NCI-H1694 (cell line): ENCODE results near the gene MGMT.
"Not testable (repeated sequence)": the region's sequence is repeated elsewhere in the genome, so short reads cannot be mapped to it uniquely, and the experiment has no call there.

Source experiments
- DNase-seq: peaks from one replicate; lab custom pipeline; 2025; lab: John Stamatoyannopoulos, UW

MGMT gene

DNA sequence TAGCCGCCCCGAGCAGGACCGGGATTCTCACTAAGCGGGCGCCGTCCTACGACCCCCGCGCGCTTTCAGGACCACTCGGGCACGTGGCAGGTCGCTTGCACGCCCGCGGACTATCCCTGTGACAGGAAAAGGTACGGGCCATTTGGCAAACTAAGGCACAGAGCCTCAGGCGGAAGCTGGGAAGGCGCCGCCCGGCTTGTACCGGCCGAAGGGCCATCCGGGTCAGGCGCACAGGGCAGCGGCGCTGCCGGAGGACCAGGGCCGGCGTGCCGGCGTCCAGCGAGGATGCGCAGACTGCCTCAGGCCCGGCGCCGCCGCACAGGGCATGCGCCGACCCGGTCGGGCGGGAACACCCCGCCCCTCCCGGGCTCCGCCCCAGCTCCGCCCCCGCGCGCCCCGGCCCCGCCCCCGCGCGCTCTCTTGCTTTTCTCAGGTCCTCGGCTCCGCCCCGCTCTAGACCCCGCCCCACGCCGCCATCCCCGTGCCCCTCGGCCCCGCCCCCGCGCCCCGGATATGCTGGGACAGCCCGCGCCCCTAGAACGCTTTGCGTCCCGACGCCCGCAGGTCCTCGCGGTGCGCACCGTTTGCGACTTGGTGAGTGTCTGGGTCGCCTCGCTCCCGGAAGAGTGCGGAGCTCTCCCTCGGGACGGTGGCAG is at the start of gene MGMT:
Gene MGMT, plus strand, starts transcription at position 539 of the 656 bp plus-strand sequence.
- DNase-seq = peak; percentile 20

DNA sequence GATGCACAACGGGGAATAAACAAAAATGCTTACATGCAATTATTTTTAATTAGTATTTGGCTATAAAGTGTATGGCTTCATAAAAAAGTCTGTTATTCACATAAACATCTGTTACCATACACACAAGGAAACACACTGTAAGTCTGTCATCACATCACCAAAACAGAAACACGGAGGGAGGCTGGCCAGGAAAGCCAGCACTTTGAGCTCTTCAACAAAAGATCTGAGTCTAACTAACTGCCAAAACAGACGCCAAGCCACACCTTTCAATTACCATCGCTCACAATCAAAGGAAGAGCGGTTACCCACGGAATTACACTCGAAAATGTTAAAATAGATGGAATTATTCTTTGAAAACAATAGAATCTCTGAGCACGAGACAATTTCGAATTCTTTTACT is 49.2 kb upstream of the MGMT start:
- DNase-seq = peak; percentile 61

DNA sequence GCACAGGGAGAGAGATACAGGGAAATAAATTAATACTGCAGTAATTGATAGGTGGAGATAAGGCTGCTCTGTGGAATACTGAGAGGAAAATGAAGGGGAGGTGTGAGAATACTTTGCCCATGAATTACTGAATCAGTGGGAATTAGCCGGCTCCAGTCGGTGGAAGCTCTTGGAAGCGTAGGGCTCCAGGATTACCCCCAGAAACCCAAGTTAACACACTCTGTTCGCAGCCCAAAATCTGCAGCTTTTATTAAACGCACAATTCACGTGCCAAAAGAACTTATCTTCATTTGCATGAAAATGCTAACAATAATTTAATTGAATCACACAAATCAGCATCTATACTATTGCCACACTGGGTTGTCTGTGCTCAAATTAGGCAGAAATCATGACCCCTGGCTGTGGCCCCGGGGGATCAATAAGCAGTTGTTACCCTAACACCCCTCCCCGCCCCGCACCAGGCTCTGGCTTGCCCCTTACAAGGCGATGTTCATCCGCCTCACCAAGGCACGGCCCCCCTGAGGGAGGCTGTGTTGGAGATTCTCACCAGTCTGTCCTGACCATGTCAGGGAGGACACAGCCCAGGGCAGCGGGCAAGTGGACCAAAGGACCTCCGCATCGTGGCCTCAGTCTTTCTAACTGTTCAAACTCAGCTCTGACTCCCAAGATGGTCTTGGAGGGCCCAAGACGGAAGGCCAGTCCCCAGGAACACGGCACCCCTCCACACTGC is 48.4 kb upstream of the MGMT start:
- DNase-seq = no peak

DNA sequence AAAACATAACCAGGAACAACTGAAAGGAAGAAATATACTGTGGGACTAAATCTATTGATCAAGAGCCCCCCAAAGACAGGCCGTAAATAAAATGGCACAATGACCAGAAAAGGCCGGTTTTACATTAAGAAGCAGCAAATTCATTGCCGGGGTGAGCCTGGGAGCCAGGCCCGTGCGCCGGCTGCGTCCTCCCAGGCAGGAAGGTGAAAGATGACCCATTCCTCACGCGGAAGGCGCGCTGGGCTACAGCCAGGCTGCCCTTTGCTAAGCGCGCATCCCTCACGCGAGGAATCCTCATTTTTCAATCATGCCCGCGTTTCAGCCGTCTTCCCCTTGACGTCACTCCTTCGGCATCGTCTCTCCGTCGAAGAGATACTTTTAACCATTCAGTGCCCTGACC is 47.6 kb upstream of the MGMT start:
- DNase-seq = no peak

DNA sequence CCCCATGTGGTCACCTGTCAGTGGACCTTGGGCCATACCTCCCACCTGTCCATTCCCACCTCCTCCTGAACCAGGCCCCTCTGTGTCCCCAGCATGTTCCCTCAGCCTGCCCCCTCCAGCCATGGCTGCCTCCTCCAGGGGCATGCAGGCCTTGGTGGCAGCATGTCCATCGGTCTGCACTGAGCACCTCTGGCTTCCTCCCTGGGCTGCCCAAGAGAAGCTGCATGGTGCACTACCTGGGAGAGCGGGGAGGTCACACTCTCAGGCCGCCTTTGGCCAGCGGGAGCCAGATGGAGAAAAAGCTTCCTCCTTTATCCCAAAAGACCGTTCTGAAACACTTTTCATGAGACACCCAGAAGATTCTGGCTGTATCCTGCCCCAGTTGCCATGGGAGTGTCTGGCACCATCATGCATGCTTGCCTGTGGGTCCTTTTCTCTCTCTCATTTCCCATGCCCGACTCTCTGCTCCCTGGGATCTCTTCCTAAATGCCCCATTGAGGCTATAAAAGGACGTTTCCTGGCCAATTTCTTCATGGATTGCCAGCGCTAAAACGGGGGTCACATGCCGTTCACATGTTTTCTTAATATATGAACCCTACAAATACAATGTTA is 45.5 kb upstream of the MGMT start:
- no peak for DNase-seq

DNA sequence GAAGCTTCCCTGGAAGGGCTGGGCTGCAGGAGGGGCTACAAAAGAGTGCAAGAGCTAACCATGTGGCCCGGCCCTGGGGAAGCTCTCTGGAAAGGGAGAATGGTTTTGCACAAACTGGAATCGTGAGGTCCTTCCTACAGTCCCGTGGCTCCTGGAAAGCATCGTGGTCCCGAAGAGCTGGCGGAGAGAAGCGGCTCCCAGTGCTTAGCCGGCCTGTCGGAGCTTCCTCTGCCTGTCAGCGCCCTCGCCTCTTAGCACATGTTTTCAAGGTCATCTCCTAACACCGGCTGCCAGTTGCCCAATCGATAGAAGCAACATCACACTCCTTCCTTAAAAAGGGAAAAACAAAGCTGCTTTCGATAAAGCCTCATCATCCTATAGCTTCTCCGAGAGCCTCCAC is 42.1 kb upstream of the MGMT start:
- no peak for DNase-seq

DNA sequence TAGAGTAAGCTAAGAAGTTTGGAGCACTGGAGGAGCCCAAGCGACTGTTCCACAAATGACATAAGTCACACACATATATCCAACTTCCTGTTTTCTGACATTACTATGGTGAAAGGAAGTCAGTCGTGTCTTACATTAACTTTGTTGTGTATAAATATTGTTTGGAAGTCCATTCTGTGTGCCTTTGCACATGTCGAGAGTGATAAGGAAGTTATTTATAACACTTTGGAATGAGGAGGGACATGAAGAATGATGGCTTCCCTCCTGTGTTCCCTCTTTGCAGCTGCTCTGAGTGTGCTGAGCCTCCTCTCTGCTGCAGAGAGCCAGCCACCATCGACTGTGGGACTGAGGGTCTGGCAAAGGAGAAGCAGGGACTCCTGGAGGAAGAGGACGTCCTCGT is 40.4 kb upstream of the MGMT start:
- DNase-seq = no peak

DNA sequence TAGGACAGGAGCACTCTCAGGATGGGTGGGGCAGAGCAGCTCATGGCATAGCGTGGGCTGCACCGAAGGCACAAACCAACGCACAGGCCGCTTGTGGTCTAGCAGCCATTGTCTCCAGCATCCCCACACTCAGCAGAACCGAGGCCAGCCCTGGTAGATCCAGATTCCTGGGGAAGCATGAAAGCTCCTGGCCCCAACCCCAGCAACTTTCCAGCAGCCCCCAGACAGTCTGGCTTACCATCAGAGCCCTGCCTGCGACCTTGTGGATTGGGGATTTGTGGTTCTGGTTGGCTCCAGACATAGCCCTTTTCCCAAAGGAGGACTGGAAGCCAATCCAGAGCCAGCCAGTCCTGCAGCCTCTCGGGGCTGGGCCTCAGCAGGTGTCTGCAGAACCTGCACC is 33.8 kb upstream of the MGMT start:
- no peak for DNase-seq

DNA sequence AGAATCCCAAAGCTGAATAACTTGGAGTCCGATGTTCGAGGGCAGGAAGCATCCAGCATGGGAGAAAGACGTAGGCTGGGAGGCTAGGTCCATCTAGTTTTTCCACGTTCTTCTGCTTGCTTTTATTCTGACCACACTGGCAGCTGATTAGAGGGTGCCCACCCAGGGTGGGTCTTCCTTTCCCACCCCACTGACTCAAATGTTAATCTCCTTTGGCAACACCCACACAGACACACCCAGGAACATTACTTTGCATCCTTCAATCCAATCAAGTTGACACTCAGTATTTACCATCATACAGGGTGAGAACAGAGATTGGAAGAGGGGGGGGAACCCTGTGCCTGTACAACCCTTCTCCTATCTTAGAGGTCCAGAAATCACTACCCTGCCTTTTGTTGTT is 31.3 kb upstream of the MGMT start:
- not testable (repeated sequence) for DNase-seq

DNA sequence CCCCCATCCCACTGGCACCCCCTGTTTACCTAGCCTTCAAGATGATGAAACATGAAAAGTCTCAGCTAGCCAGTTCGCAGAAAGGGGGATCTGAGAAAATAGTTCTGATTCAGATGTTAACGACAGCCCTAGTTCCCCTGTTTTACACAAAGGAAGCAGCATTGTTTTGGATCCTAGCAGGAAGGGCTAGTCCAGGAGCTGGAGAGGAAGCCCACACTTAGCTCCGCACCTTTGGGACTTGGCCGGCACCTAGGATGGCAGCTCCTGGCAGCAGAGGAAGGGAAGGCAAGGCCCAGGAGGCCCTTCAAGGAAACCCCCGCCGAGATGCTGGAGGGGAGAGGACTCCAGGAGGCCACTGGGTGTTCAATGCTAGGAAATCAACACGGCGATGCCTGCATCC is 29.0 kb upstream of the MGMT start:
- no peak for DNase-seq

DNA sequence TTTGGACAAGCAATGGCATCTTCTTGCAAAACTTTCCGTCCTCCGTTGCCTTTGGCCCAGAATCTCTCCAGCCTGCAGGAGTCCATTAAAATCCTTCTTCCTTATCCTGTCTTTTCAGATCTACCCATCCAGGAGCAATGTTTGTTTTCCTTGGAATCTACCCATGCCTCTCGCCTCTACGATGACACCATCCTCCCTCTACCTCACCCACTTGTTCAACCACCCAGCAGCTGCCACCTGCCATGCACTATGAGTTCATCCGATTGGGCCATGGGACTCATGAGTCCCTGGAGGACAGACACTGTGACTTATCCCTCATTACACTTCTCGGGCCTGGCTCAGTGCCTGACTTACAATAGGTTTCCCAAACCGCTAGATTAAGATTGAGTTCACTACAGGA is 26.8 kb upstream of the MGMT start:
- DNase-seq = no peak

DNA sequence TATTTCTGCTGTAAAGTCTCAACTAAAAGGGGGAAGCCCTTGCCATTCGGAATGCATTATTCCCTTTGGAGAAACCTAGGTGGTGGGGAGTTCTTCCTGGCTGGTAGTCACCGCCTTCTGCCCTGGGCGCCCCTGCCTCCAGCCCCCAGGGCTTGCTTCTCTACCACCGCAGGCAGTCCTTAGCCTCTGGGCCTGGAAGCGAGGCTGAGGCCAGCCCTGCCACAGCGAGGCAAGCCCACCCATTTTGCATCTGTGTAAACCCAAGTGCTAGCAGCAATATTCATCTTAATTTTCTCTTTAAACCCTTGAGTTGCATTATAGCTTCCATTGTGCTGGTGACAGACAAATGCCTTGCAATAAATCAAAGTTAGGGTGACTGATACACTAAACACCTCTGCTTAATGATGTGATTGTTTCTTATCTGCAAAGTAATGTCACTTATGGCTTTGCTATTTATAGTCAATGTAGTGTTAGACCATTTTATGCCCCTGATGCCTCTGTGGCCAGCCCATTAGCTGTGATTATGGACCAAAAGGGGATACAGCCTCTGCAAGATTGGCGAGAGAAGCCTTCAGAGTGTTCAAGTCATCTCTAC is 26.2 kb upstream of the MGMT start:
- DNase-seq = no peak

DNA sequence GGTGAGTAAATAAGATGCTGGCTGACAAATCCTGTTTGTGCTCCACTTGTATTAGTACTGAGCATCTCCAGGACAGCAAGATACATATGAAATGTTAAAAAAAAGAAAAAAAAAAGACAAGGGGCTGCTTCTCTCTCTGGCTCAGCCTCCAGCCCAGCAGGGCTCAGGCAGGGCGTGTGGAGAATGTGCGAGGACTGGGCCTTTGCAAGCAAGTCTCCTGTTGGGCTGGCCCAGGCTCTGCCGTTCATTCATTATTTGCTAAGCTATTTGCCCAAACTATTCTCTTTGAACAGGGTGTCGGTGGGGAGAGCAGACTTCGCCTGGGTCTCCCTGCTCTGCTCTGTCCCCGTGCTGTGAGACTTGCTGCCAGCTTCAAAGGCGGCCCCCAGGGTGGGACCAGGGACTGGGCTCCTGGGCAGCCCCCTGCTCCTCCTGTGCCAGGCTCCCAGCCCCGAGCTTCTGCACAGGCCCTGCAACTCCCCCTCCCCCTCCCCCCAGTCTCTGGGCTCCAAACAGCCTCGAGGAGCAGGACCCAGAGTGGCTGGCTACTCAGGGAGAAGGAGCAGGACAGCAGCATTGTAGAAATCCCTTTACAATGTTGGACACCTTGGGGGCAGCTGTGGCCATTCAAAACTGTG is 25.6 kb upstream of the MGMT start:
- DNase-seq = no peak

DNA sequence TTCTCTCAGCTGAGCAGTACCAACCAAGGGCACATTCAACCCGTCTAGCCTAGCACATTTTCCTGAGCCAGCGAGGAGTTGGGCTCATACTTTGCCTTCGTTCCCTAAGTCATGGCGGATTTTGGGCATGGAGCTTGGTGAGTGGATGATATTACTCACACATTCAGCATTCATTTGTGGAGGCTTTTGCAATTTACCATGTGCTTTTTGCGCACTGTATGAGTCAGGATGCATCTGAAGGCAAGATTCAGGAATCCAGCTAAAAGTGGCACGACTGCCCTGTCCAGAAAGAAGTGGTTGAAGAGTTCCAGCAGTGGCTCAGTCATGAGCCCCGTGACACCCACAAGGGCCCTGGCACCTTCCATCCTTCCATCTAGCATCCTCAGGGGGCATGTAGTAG is 24.2 kb upstream of the MGMT start:
- DNase-seq = no peak

DNA sequence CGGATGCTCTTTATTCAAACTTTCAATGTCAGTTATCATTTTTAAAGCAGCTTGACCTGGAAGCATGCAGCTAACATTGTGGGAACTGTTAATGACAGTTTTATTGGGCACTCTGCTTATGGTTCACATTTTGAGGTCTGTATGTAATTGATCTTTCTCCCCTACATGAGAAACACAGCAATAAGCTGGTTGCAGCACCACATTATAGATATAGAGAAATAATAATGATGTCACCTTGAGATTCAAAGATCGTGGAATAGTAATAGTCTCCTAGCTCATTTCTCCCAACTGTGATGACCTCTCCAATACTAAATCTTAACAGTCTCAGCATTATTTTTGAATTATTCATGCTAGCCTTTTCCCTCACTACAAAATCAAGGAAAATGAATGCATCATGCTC is 22.7 kb upstream of the MGMT start:
- DNase-seq = no peak

DNA sequence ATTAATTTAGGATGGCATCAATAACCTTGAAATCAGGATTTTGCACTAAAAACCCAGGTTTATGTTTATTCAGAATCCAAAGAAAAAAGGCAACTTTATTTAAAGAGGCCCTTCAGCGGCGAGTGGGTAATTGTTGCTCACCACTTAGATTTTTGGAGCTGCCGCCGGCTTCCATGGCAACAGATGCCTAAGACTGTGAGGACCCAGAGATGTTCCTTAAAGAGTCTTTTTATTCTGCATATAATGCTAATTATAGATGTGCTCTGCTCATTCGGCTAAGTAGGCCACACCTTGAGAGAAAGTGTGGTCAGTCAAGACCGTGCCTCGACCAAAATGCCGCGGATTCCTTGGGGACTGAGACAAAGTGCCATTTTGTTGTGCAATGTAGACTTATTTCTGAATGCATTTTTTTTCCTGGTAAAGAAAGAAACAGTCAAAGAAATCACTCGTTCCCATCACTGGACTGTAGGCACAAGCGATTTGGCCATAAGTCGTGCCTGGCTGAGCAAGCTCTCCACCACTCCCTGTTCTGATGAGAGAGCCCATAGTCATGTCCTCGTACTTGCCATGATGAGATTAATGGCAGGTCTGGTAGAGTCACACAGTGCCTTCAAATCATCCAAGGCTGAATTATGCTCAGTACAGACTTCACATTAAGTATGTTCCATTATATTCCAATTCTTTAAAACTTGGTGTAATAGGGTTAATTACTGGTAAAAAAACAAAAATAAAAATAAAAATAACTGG is 21.4 kb upstream of the MGMT start:
- DNase-seq = no peak

DNA sequence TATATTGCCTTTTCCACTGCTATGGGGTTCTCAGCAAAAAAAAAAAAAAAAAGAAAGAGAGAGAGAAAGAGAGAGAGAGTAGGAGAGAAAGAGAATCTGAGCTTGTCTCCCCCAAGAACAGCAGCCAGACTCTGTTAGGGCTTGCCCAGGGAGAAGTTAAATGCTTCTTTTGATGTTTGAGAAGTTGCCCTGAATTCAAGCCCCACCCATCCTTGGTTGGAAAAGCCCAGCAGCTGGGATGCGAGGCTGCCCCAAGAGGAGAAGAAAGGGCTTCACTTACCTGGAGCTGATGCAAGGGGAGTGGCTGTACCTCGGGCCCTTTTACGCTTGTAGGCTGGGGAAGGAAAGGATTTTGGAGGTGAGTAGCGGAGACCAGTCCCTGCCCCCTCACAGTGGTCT is 20.9 kb upstream of the MGMT start:
- DNase-seq = no peak

DNA sequence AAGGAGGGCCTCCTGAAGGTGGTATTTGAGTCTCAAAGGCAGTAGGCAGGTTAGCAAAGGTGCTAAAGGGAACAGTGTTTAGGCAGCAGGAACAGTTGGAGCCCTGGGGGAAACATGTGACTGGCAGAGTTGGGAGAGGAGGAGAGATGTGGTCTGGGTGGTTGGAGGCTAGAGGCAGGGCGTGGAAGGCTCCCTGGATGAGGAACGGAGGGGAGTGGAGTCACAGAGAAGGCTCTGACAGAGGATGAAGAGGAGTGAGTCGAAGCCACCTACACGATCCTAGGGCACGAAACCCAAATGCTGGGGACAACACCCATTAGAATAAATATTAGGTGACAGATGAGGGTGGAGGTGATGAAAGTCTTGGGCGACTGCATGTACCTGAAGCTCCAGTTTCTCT is 19.6 kb upstream of the MGMT start:
- DNase-seq = no peak

DNA sequence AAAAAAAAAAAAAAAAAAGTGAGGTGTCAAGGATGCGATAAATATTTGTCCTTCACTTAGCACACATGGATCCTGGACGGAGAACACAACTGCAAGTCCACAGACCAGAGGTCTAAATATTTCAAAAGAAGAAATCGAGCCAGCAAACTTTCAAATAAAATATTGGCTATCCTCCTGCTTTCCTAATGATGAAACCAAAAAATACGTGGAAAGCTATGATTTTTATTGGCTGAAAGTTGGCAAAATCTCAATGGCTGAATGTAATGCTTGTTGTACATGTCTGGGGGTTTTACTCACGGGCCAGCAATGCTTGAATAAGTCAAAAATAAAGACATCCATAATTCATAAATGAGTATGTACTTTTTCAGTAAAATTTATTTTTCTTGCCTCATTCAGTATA is 19.0 kb upstream of the MGMT start:
- DNase-seq = no peak

DNA sequence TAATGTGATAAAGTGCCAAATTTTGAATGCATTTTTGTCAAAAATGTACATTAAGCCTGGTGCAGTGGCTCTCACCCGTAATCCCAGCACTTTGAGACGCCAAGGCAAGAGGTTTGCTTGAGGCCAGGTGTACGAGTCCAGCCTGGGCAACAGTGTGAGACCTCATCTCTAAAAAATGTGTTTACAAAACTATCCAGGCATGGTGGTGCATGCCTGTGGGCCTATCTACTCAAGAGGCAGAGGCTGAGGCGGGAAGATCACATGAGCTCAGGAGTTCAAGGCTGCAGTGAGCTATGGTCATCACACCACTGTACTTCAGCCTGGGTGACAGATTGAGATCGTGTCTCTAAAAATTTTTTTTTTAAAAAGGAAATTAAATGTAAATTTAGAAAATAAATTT is 18.5 kb upstream of the MGMT start:
- no peak for DNase-seq

DNA sequence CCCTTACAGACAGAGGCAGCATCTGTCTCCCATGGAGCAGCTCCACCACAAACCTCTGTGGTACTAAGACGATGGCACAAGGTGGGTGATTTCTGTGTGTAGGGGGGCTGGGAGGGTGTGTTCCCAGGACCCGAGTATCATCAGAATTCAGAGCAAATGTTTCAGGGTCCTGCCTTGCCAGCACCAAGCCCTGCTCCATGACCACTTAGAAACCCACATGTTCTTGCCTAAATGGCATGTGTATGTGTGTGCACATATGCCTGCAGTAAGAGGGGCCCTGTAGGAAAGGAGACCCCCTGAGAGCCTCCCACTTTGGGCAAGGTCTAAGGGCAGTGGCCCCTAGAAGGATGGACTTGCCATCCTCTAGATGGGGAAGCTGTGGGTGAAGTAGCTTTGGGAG is 17.1 kb upstream of the MGMT start:
- DNase-seq = no peak

DNA sequence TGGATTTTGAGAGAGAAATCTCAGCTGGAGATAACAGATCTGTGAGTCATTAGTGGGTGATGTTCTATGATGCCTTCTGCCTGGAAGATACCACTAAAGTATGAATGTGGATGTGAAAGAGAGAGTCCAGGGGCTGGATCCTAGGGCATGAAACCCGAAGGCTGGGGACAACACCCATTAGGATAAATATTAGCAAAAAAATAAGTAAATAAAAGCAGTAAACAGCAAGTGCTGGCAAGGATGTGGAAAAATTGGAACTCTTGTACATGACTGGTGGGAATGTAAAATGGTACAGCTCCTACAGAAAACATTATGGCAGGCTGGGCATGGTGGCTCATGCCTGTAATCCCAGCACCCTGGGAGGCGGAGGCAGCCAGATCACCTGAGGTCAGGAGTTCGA is 16.6 kb upstream of the MGMT start:
- DNase-seq = no peak
